ENCODE data around the gene CROCC. TPM values are rescaled to one million over a fixed set of nuclear protein-coding genes. Genes with fewer than 3 reads are reported as not detected.

CROCC gene
- total RNA-seq, 4 donors from 2014 or later: 13.0 to 149 (median 23.7) TPM

DNA sequence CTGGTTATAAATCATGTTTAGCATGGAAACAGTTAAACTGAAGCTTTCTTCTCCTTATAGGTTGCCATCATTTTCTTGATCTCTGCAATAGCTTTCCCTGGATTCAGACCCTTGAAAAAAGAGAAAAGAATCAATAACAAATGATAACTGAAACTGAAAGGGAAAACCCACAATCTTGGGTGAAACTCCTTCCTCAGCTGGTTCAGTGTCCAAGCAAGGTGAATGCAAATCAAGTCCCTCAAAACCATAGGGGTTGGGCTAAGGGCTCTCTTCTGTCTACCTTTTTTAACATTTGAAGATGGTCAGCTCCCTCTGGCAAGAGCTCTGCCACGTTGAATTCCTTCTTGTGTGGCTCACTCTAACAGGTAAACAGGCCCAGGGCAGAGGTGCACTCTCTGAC is 97.1 kb downstream of the CROCC start:
- H3K36me3 ChIP-seq: peaks cover 0 to 51% (median 23%) of the 10 kb centered on the region in 4 donors
- no peak overlapping the region for H3K27ac ChIP-seq
- DNase-seq: no peak
- intact Hi-C loops (cut with DNase I; ENCODE audit: low total_unique reads) (no loop called here), in situ Hi-C loops (cut with MboI; ENCODE audit: low pct_ligation_motif_present in 1 of 4, low pct_unique_long_range_greater_than_20kb in 1 of 4, low sequenced_read_pairs in 3 of 4) (no loop called here)
- no peak overlapping the region for H3K4me3 ChIP-seq
- 20 to 31% methylated on average over 1 of the region's 1 CpG for WGBS, 2 donors (ENCODE audit: low coverage in 1 of 2)
- H3K9me3 ChIP-seq: no peaks in the 10 kb centered on the region
- no peaks in the 10 kb centered on the region for H3K4me1 ChIP-seq
- TF ChIP-seq POLR2A (IDR thresholded peaks at IDR 0.05) (no peak), EP300 (IDR thresholded peaks at IDR 0.05; ENCODE audit: low read depth) (no peak), POLR2AphosphoS5 (IDR thresholded peaks at IDR 0.05) (no peak)
- TF ChIP-seq, protein P1, sequence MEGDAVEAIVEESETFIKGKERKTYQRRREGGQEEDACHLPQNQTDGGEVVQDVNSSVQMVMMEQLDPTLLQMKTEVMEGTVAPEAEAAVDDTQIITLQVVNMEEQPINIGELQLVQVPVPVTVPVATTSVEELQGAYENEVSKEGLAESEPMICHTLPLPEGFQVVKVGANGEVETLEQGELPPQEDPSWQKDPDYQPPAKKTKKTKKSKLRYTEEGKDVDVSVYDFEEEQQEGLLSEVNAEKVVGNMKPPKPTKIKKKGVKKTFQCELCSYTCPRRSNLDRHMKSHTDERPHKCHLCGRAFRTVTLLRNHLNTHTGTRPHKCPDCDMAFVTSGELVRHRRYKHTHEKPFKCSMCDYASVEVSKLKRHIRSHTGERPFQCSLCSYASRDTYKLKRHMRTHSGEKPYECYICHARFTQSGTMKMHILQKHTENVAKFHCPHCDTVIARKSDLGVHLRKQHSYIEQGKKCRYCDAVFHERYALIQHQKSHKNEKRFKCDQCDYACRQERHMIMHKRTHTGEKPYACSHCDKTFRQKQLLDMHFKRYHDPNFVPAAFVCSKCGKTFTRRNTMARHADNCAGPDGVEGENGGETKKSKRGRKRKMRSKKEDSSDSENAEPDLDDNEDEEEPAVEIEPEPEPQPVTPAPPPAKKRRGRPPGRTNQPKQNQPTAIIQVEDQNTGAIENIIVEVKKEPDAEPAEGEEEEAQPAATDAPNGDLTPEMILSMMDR (IDR thresholded peaks at IDR 0.05): no peak
- H3K27me3 ChIP-seq: no peaks in the 10 kb centered on the region

DNA sequence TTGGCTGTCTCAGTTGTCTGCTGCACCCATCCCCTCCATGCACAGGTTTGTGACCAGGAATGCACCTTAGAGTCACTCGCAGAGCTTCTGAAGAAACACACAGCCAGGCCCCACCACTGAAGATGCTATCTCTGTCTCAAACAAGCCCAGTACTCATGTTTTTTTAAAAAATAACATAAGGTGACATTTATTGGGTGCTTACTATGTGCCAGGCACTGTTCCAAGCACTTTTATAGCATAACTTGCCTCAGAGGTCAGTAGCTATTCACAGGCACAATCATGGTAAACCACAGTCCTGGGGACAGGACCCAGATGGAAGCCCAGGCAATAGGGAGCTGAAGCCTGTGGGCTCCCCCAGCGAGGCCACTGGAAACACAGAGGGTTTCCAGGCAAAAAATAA is 98.8 kb downstream of the CROCC start:
- H3K27me3 ChIP-seq: no peaks in the 10 kb centered on the region
- 83 to 100% methylated on average over 1 to 2 of the region's 2 CpGs for WGBS, 2 donors (ENCODE audit: low coverage in 1 of 2)
- no peaks in the 10 kb centered on the region for H3K9me3 ChIP-seq
- no peak overlapping the region for H3K27ac ChIP-seq
- in situ Hi-C loops (cut with MboI; ENCODE audit: low pct_ligation_motif_present in 1 of 4, low pct_unique_long_range_greater_than_20kb in 1 of 4, low sequenced_read_pairs in 3 of 4) (no loop called here), intact Hi-C loops (cut with DNase I; ENCODE audit: low total_unique reads) (no loop called here)
- DNase-seq: no peak
- peaks cover 0 to 68% (median 30%) of the 10 kb centered on the region in 4 donors for H3K36me3 ChIP-seq
- H3K4me1 ChIP-seq: no peaks in the 10 kb centered on the region
- TF ChIP-seq POLR2A (IDR thresholded peaks at IDR 0.05): no peak
- TF ChIP-seq EP300 (IDR thresholded peaks at IDR 0.05; ENCODE audit: low read depth): no peak
- TF ChIP-seq, protein P1 (IDR thresholded peaks at IDR 0.05): no peak
- no peak for TF ChIP-seq POLR2AphosphoS5 (IDR thresholded peaks at IDR 0.05)
- no peak overlapping the region for H3K4me3 ChIP-seq

DNA sequence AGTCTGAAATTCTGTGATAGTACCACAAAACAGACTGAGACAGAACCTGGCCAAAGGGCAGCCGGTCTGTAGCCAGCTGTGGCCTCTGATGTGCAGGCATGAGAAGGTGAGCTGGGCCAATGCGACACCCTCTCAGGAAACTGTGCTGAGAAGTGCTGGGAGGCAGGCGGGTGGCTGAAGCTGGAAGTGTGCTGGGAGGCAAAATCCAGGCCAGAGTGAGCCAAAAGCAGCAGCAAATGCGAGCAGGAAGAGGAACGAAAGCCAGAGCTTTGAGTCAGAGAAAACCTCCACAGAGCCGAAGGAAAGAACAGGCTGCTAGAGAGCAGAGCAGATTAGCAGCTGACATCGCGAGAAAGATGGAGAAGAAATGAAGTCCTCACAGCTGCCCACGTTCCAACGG is 100.2 kb downstream of the CROCC start:
- H3K4me3 ChIP-seq: no peak overlapping the region
- intact Hi-C loops (cut with DNase I; ENCODE audit: low total_unique reads): no loop called here
- no peak for DNase-seq
- H3K4me1 ChIP-seq: no peaks in the 10 kb centered on the region
- in situ Hi-C loops (cut with MboI; ENCODE audit: low pct_ligation_motif_present in 1 of 4, low pct_unique_long_range_greater_than_20kb in 1 of 4, low sequenced_read_pairs in 3 of 4): no loop called here
- peaks cover 0 to 78% (median 37%) of the 10 kb centered on the region in 4 donors for H3K36me3 ChIP-seq
- H3K27me3 ChIP-seq: no peaks in the 10 kb centered on the region
- 87 to 89% methylated on average over 6 to 10 of the region's 10 CpGs for whole genome bisulfite sequencing, 2 donors (ENCODE audit: low coverage in 1 of 2)
- H3K27ac ChIP-seq: no peak overlapping the region
- TF ChIP-seq POLR2AphosphoS5 (IDR thresholded peaks at IDR 0.05): no peak
- TF ChIP-seq EP300 (IDR thresholded peaks at IDR 0.05; ENCODE audit: low read depth): no peak
- TF ChIP-seq, protein P1 (IDR thresholded peaks at IDR 0.05): no peak
- TF ChIP-seq POLR2A (IDR thresholded peaks at IDR 0.05): no peak
- no peaks in the 10 kb centered on the region for H3K9me3 ChIP-seq

Small RNA genes within 50 kb of the gene (small RNA-seq; reads per million reads assigned to genes)
- gene RNU1-2: 0 reads per million in 4 donors
- gene RNU1-5P: 0 reads per million in 4 donors

Other genes with a start within 250 kb of the CROCC start
- under 1 TPM in 3 of 4 donors, not detected in 1; under 0.01 TPM for gene RNU1-4, start 181.4 kb upstream of the CROCC start, total RNA-seq
- under 1 TPM in 3 of 4 donors, not detected in 1; under 0.01 TPM for gene RNU1-2, start 26.0 kb upstream of the CROCC start, total RNA-seq
- gene MFAP2, start 58.7 kb downstream of the CROCC start, total RNA-seq: 1 to 10 TPM in 3 of 4 donors, not detected in 1; 1.1 to 5.6 (median 3.5) TPM
- gene ATP13A2, start 90.0 kb downstream of the CROCC start, total RNA-seq: 10 to 100 TPM; 34.4 to 70.8 (median 60.9) TPM
- gene SDHB, start 132.1 kb downstream of the CROCC start, total RNA-seq: 100 to 1,000 TPM in 3 of 4 donors, 10 to 100 TPM in 1; 98.7 to 266 (median 153) TPM
- gene PADI2, start 197.5 kb downstream of the CROCC start, total RNA-seq: 100 to 1,000 TPM; 143 to 285 (median 238) TPM

Data from transverse colon (tissue), 4 donors.